A549 (cell line): ENCODE data around the gene SNRNP35. TPM values are rescaled to one million over a fixed set of nuclear protein-coding genes. Genes with fewer than 3 reads are reported as not detected.

ENCODE experiments used
- ATAC-seq, 2 experiments: fragments of 200-7000 bp in 1 of 2; fragments of >200 bp in 1 of 2; cut with Nextera tagmentation in 1 of 2; cut with Tn5 transposase in 1 of 2; 3 replicates each; pipeline versions ENCODE4 v1.8.0 to v1.9.1; 2018 to 2020; ENCODE audit warnings: mild to moderate bottlenecking in 1 of 2, moderate library complexity in 1 of 2
- CTCF ChIA-PET: fragments of 300-600 bp; sonication (Branson Sonifier 250); formaldehyde crosslinking; extraction: SDS; loops from one replicate; lab custom pipeline; 2021; ENCODE audit warnings: antibody characterized with exemption, inconsistent platforms; lab: Yijun Ruan, JAX
- POLR2A ChIA-PET: fragments of 350-600 bp; formaldehyde crosslinking; extraction: SDS; loops from one replicate; lab custom pipeline; 2021; ENCODE audit warnings: antibody characterized with exemption, inconsistent platforms; lab: Yijun Ruan, JAX
- DNase-seq, 2 experiments: peaks; one replicate each; pipeline versions ENCODE4 v3.0.0 to v3.0.0-alpha.2; 2011 to 2016; ENCODE audit warnings: low read depth in 1 of 2, low spot score in 1 of 2
- FAIRE-seq: peaks from 2 replicates; lab custom pipeline; 2011; peaks lifted over from hg19 to GRCh38; lab: Jason Lieb, UNC
- H3K27ac ChIP-seq, 2 experiments: fragments of >200 bp; sonication (Bioruptor Twin); formaldehyde crosslinking; 3 replicates each; pipeline ENCODE4 v1.5.1; 2016 to 2017
- H3K4me1 ChIP-seq: fragments of >200 bp; sonication (Bioruptor Twin); formaldehyde crosslinking; 3 replicates; pipeline ENCODE4 v1.6.1; 2016
- H3K4me2 ChIP-seq: fragments of >200 bp; sonication (Bioruptor Twin); formaldehyde crosslinking; 3 replicates; pipeline ENCODE4 v1.6.1; 2016
- H3K4me3 ChIP-seq: fragments of >200 bp; sonication (Bioruptor Twin); formaldehyde crosslinking; 3 replicates; pipeline ENCODE4 v1.5.1; 2016
- H3K9me3 ChIP-seq: fragments of >200 bp; sonication (Bioruptor Twin); formaldehyde crosslinking; 3 replicates; pipeline ENCODE4 v1.6.1; 2016
- CEBPB ChIP-seq, 2 experiments: fragments of >200 bp in 1 of 2; sonication (Bioruptor Twin) in 1 of 2; formaldehyde crosslinking in 1 of 2; IDR thresholded peaks; 2 replicates each; pipeline ENCODE4 v1.6.1; 2012 to 2016
- EHMT2 ChIP-seq: fragments of 200-600 bp; sonication (generic); IDR thresholded peaks from 2 replicates; pipeline ENCODE4 v1.6.1; 2016; ENCODE audit warnings: antibody characterized with exemption, low read depth, mild to moderate bottlenecking, moderate library complexity
- ELK1 ChIP-seq: fragments of 150-350 bp; IDR thresholded peaks from 2 replicates; pipeline ENCODE4 v1.6.1; 2014; ENCODE audit warnings: low read depth, mild to moderate bottlenecking, low read length
- EP300 ChIP-seq, 2 experiments: fragments of >200 bp; sonication (Bioruptor Twin); formaldehyde crosslinking; IDR thresholded peaks; 2 replicates in 1 of 2; 3 replicates in 1 of 2; pipeline ENCODE4 v1.6.1; 2016 to 2017
- ESRRA ChIP-seq: fragments of 150-350 bp; IDR thresholded peaks from 2 replicates; pipeline ENCODE4 v1.6.1; 2014; ENCODE audit warnings: mild to moderate bottlenecking, low read length, borderline replicate concordance
- FOSL2 ChIP-seq, 2 experiments: fragments of 450-650 bp in 1 of 2; fragments of >200 bp in 1 of 2; sonication (Bioruptor Twin) in 1 of 2; formaldehyde crosslinking; IDR thresholded peaks; 2 replicates each; pipeline versions ENCODE4 v1.5.0 to v1.6.1; 2016 to 2020; ENCODE audit warnings: mild to moderate bottlenecking in 1 of 2, moderate library complexity in 1 of 2
- HOXA7 ChIP-seq: fragments of 250-450 bp; sonication (Bioruptor Pico); IDR thresholded peaks from 2 replicates; pipeline ENCODE4 v1.5.0; 2020; ENCODE audit warnings: mild to moderate bottlenecking, moderate library complexity
- JUNB ChIP-seq: fragments of >200 bp; sonication (Bioruptor Twin); formaldehyde crosslinking; IDR thresholded peaks from 2 replicates; pipeline ENCODE4 v1.6.1; 2016
- MYC ChIP-seq: IDR thresholded peaks from 2 replicates; pipeline ENCODE4 v1.6.1; 2012; ENCODE audit warnings: mild to moderate bottlenecking, inconsistent platforms, low read length, improper control_type of control experiment, borderline replicate concordance
- NPAS2 ChIP-seq: fragments of 250-450 bp; sonication (Bioruptor Pico); IDR thresholded peaks from 2 replicates; pipeline ENCODE4 v1.8.0; 2022; ENCODE audit warnings: mild to moderate bottlenecking, moderate library complexity, borderline replicate concordance
- RAD21 ChIP-seq, 2 experiments: fragments of >200 bp in 1 of 2; sonication (Bioruptor Twin) in 1 of 2; formaldehyde crosslinking in 1 of 2; IDR thresholded peaks in 1 of 2; conservative IDR thresholded peaks in 1 of 2; 2 replicates in 1 of 2; 3 replicates in 1 of 2; pipeline ENCODE4 v1.6.1; 2012 to 2018; ENCODE audit warnings: inconsistent platforms in 1 of 2
- WGBS: methylation state at CpG from one replicate; pipeline ENCODE4 v1.1.6; 2017; ENCODE audit errors: missing lambda C conversion rate; 5-methylcytosine and 5-hydroxymethylcytosine counted together
- polyA plus RNA-seq, 4 experiments: library from polyadenylated mRNA; depleted of rRNA in 3 of 4; stranded (reverse); fragments of >200 nt; fragmentation: RNase III in 1 of 4; extraction: RNeasy Plus Mini Kit Qiagen cat#74134 plus additional on column Dnase treatment in 1 of 4; gene quantifications; 2 replicates in 3 of 4; 3 replicates in 1 of 4; pipeline ENCODE4 v1.2.3, GENCODE V29; 2011 to 2017
- TF ChIP-seq, protein P1 (sequence below): fragments of >200 bp; sonication (Bioruptor Twin); formaldehyde crosslinking; IDR thresholded peaks from 3 replicates; pipeline ENCODE4 v1.5.1; 2016

The SNRNP35 gene
- polyA plus RNA-seq, 2 of the 4 experiments (the other 2 are of a cell fraction) = 19.1 to 21.5 TPM

- POLR2A ChIA-PET = no interaction called here
- Histone ChIP-seq H3K9me3 (no peaks in the 10 kb centered on the region), H3K4me1 (peaks cover 20% of the 10 kb centered on the region; the same call in 2 of the 3 replicates), H3K27ac (no peak overlapping the region), H3K4me3 (no peak overlapping the region), H3K4me2 (no peak overlapping the region)
- FAIRE-seq (no peak), DNase-seq (no peak), ATAC-seq (no peak)
- WGBS = 86% methylated on average over 13 of the region's 13 CpGs
- CTCF ChIA-PET = interaction anchor here (0.6 kb wide), 1 partner anchor 146 kb away, joined by 3 read pairs; no protein-coding TSS in a partner anchor
- TF ChIP-seq HOXA7 = no peak
- TF ChIP-seq, protein P1, sequence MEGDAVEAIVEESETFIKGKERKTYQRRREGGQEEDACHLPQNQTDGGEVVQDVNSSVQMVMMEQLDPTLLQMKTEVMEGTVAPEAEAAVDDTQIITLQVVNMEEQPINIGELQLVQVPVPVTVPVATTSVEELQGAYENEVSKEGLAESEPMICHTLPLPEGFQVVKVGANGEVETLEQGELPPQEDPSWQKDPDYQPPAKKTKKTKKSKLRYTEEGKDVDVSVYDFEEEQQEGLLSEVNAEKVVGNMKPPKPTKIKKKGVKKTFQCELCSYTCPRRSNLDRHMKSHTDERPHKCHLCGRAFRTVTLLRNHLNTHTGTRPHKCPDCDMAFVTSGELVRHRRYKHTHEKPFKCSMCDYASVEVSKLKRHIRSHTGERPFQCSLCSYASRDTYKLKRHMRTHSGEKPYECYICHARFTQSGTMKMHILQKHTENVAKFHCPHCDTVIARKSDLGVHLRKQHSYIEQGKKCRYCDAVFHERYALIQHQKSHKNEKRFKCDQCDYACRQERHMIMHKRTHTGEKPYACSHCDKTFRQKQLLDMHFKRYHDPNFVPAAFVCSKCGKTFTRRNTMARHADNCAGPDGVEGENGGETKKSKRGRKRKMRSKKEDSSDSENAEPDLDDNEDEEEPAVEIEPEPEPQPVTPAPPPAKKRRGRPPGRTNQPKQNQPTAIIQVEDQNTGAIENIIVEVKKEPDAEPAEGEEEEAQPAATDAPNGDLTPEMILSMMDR = no peak
- no peak for TF ChIP-seq MYC
- TF ChIP-seq ESRRA = no peak
Measured at GRCh38 chr12:123441523-123442164, 16.3 kb upstream of the SNRNP35 start.

- CTCF ChIA-PET = interaction anchor here (1.1 kb wide), 1 partner anchor 8 kb away, joined by 3 read pairs; no protein-coding TSS in a partner anchor
- Histone ChIP-seq H3K27ac (no peak overlapping the region), H3K4me2 (no peak overlapping the region), H3K9me3 (no peaks in the 10 kb centered on the region), H3K4me3 (no peak overlapping the region), H3K4me1 (peaks cover 20% of the 10 kb centered on the region; the same call in 2 of the 3 replicates)
- no peak for DNase-seq
- ATAC-seq = no peak
- POLR2A ChIA-PET = no interaction called here
- TF ChIP-seq JUNB (no peak), NPAS2 (no peak), RAD21 (conservative IDR thresholded peaks at IDR 0.05 in 1 of 2, IDR thresholded peaks at IDR 0.05 in 1 of 2) (no peak), CEBPB (IDR thresholded peaks at IDR 0.05) (peak in 1 of 2 experiments; percentile 24; a peak in 1 of 4 replicates)
- no peak for FAIRE-seq
- 69% methylated on average over 4 of the region's 4 CpGs for WGBS
Measured at GRCh38 chr12:123442774-123443173, 15.2 kb upstream of the SNRNP35 start.

DNA sequence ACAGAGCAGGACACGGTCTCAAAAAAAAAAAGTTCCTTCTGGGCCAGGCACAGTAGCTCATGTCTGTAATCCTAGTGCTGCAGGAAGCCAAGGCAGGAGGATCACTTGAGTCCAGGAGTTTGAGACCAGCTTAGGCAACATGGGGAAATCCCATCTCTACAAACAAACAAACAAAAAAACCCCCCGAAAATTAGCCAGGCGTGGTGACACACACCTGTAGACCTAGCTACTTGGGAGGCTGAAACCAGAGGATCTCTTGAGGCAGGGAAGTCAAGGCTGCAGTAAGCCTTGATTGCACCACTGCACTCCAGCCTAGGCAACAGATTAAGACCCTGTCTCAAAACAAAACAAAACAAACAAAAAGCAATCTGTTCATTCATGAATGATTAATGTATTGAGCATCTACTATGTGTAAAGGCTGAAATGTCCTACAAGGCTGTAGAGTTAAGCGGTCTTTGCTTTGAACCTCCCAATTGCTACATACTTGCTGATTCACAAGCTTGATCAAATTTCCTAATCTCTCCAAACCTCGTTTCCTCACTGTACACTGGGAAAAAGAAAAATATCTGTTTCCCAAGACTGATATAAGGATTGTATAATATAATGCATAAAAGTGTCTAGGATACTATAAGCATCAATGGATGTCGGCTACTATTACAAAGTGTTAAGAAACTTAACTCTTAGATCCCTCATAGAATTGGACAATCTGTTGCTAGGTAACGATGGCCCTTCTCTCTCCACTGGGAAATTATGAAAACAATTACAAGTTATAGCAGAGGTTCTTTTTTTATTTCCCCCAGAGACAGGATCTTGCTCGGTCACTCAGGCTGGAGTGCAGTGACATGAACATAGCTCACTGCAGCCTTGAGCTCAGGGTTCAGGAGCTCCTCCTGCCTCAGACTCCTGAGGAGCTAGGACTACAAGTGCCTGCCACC, 13.6 kb upstream of the SNRNP35 start:
- Histone ChIP-seq H3K9me3 (no peaks in the 10 kb centered on the region), H3K4me3 (no peak overlapping the region)
- ATAC-seq = peak; percentile 17 to 66; a peak in 3 of 6 replicates
- TF ChIP-seq CEBPB (IDR thresholded peaks at IDR 0.05) (peak in 1 of 2 experiments; percentile 21; a peak in 2 of 4 replicates), FOSL2 (IDR thresholded peaks at IDR 0.05) (no peak), FOSL2 (CRISPR knock-in tag; IDR thresholded peaks at IDR 0.05) (peak; percentile 54), EP300 (IDR thresholded peaks at IDR 0.05) (no peak), EHMT2 (no peak), ELK1 (no peak)
- TF ChIP-seq, all 56 proteins: peak for 2
- no peak for FAIRE-seq
- no peak overlapping the region for H3K4me2 ChIP-seq
- peak in 1 of 2 experiments; percentile 50 for DNase-seq
- no peak overlapping the region for H3K27ac ChIP-seq
- WGBS = 77% methylated on average over 8 of the region's 8 CpGs
- CTCF ChIA-PET = interaction anchor here (1.8 kb wide), 1 partner anchor 9 kb away, joined by 5 read pairs; the partner anchor contains the start of gene RILPL2
- POLR2A ChIA-PET = no interaction called here
- H3K4me1 ChIP-seq = peaks cover 23% of the 10 kb centered on the region; the same call in 2 of the 3 replicates
